ENCODE data around the gene SVOPL. TPM values are rescaled to one million over a fixed set of nuclear protein-coding genes. Genes with fewer than 3 reads are reported as not detected.

The SVOPL gene
- total and polyA plus RNA-seq, 2 donors (not counting 3 experiments of a cell fraction or from before 2014, with no cell fraction given) = not detected

DNA sequence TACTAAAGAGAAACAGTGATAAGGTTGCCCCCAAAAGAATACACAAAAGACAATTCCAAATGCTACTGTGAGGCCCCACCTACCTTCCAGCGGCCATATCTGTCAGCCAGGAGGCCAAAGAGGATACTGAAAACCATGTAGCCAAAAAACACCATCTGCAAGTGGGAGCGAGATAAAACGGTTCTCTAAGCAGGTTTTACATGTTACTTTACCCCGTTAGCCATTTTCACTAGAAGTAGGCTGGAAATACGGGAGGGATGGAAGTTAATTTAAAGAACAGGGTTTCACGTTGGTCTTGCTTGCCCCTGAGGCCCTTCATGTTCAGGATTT, 38.2 kb downstream of the SVOPL start:
- Histone ChIP-seq H3K4me1 (ENCODE audit: control insufficient read depth, extremely low read depth, insufficient read depth, low read length) (no peaks in the 10 kb centered on the region), H2AFZ (ENCODE audit: low read depth, low read length) (no peak overlapping the region), H3K36me3 (ENCODE audit: control insufficient read depth in 2 of 2, extremely low read depth in 1 of 2, insufficient read depth in 2 of 2, low read length in 2 of 2) (no peaks in the 10 kb centered on the region), H4K20me1 (replicated peaks; ENCODE audit: control insufficient read depth, extremely low read depth, insufficient read depth, low read length) (no peaks in the 10 kb centered on the region), H3K27me3 (ENCODE audit: control insufficient read depth in 2 of 2, insufficient read depth in 2 of 2, low read length in 2 of 2) (peaks cover 2 to 3% of the 10 kb centered on the region in 2 experiments), H3K9ac (replicated peaks; ENCODE audit: extremely low read depth, insufficient read depth, low read length) (no peak overlapping the region), H3K9me1 (replicated peaks; ENCODE audit: control insufficient read depth, extremely low read depth, insufficient read depth, low read length) (no peaks in the 10 kb centered on the region), H3K4me2 (ENCODE audit: insufficient read depth, low read length) (no peak overlapping the region), H3K27ac (ENCODE audit: insufficient read depth, low read depth, low read length) (no peak overlapping the region), H3K4me3 (replicated peaks in 1 of 3; ENCODE audit: insufficient read depth in 1 of 3, low read depth in 1 of 3, low read length in 3 of 3) (no peak overlapping the region), H3K79me2 (ENCODE audit: control insufficient read depth, insufficient read depth, low read length) (no peaks in the 10 kb centered on the region), H3K9me3 (replicated peaks; ENCODE audit: control insufficient read depth, insufficient read depth, low read length) (no peaks in the 10 kb centered on the region)
- ChIA-PET POLR2A (no interaction called here), CTCF (no interaction called here)
- DNase-seq (ENCODE audit: low read depth, low spot score) = no peak
- no peak for FAIRE-seq
- TF ChIP-seq JUN (IDR thresholded peaks at IDR 0.05; ENCODE audit: borderline replicate concordance, insufficient read depth, insufficient read length, low read depth) (no peak), MYC (IDR thresholded peaks at IDR 0.05; ENCODE audit: low read depth, low read length) (no peak), GATA2 (IDR thresholded peaks at IDR 0.05; ENCODE audit: insufficient read depth, insufficient read length, low read depth, low read length) (no peak), FOS (IDR thresholded peaks at IDR 0.05; ENCODE audit: borderline replicate concordance, insufficient read depth, low read length) (no peak), EZH2 (IDR thresholded peaks at IDR 0.05; ENCODE audit: borderline replicate concordance, low read depth, low read length, severe bottlenecking) (no peak), POLR2AphosphoS5 (IDR thresholded peaks at IDR 0.05; ENCODE audit: insufficient read depth, low read depth, low read length) (no peak)
- TF ChIP-seq, protein P1, sequence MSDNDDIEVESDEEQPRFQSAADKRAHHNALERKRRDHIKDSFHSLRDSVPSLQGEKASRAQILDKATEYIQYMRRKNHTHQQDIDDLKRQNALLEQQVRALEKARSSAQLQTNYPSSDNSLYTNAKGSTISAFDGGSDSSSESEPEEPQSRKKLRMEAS (IDR thresholded peaks at IDR 0.05; ENCODE audit: insufficient read depth, insufficient read length) = no peak
- TF ChIP-seq, protein P2, sequence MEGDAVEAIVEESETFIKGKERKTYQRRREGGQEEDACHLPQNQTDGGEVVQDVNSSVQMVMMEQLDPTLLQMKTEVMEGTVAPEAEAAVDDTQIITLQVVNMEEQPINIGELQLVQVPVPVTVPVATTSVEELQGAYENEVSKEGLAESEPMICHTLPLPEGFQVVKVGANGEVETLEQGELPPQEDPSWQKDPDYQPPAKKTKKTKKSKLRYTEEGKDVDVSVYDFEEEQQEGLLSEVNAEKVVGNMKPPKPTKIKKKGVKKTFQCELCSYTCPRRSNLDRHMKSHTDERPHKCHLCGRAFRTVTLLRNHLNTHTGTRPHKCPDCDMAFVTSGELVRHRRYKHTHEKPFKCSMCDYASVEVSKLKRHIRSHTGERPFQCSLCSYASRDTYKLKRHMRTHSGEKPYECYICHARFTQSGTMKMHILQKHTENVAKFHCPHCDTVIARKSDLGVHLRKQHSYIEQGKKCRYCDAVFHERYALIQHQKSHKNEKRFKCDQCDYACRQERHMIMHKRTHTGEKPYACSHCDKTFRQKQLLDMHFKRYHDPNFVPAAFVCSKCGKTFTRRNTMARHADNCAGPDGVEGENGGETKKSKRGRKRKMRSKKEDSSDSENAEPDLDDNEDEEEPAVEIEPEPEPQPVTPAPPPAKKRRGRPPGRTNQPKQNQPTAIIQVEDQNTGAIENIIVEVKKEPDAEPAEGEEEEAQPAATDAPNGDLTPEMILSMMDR (IDR thresholded peaks at IDR 0.05; ENCODE audit: extremely low read depth in 1 of 2, insufficient read depth in 1 of 2, low read depth in 1 of 2, low read length in 2 of 2) = no peak
- dilution Hi-C loops (cut with MboI; ENCODE audit: extremely low pct_ligation_motif_present, low sequenced_read_pairs) = no loop called here
- intact Hi-C loops (cut with micrococcal nuclease) = no loop called here
- BruUV-seq (replicated peaks) = no TSS peak
